GM21367 (cell line): Measurements from ENCODE around the gene ANKS1B.
"Not testable (repeated sequence)": the region's sequence is repeated elsewhere in the genome, so short reads cannot be mapped to it uniquely, and the experiment has no call there.

Experiments used
- ATAC-seq: cut with Tn5 transposase; IDR thresholded peaks from one replicate; pipeline ENCODE4 v1.9.1; 2021; ENCODE audit not compliant: unreplicated experiment

ANKS1B gene

DNA sequence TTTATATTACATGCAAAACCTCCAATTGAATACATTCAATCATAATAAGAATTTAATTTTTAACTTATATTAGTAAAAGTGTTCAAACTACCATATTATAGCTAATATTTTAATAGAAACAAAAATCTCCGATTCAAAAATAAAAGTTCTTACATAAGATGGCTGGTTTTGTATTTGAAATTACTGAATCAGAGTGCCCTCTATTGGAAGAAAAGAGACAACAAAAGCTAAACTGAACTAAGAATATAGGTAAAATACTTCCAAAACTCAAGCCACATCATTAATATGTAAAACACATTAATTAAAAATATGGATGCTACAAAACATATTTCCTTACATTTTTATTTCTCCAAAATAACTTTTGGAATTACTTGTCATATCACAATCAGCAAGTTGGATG lies 216.9 kb downstream of the ANKS1B start:
- no peak for ATAC-seq

DNA sequence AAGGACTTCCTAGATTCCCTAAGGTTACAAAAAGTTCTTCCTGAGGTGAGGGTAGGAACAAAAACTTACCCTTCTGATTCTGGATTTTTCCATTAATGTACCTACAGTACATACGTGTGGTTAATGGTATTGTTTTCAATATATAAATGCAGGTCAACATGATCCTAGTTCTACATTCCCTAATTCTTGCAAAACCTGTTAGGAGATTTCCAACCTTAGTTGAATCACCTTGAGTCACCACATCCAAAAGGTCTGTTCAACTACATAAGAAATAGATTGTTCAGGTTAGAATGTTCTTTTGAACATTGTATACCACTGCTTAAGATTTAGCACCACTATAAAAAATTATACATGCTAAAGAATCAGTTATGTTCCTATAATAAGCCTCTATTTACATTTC lies 218.3 kb downstream of the ANKS1B start:
- ATAC-seq: no peak

DNA sequence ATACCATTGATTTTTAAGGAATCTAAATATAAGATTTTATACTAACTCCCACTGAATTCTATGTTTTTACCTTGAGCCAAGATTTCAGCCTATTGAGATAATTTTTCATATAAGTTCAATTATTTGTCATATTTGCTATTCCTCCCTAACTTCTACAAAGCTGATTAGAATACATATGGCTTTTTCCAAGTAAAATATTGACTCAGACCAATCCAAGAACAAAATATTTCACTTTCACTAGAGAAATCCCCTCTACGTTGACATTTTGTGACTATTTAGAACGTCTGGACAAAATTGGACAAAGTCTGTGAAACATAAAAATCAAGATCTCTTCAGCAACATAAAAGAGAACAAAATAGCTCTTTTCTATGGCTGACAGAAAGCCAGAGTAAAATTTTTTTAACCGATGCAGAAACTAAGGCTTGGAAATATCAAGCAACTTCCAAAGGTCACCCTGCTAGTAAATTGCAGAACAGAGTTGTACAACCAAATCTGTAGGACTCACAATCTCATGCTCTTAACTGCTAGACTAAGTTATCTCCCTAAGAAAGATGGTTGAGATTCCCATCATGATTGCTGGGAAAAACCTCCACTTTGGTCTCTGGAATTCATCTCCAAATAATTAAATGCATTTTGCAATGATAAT lies 219.1 kb downstream of the ANKS1B start:
- no peak for ATAC-seq

DNA sequence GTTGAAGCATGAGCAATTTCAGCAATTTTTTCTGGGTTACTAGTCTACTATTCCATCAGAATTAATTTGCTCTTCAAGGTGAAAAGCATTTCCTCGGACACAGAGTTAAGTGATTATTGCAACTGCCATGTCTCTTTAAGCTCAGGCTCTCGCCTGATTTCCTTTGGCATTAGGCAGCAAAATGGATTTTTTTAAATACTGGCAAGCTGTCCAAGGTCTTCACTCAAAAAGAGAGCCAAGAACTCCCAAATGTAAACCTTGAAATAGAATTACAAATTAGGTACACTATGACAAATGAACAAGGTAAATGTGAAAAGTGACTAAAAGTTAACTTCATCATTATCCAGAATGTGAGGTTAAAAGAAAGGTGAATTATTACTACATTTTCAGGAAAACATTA lies 225.3 kb downstream of the ANKS1B start:
- no peak for ATAC-seq

DNA sequence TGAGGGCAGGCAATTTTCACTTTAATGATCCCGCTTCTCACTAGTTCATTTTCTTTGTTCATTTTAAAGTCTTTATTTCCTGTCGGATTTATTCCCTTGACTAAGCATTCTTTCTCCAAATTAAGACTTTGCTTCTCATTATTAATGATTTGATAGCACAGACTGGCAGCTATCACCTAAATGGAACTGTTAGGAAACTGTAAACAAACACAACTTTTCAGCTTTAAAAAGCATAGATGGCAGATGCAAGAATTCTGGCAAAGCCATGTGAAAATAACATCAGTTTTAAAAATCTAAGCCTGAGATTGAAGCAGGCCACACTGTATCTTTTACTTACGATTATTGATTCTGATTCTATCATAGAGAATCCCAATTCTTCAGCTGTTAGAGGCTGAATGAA lies 225.7 kb downstream of the ANKS1B start:
- ATAC-seq: no peak

DNA sequence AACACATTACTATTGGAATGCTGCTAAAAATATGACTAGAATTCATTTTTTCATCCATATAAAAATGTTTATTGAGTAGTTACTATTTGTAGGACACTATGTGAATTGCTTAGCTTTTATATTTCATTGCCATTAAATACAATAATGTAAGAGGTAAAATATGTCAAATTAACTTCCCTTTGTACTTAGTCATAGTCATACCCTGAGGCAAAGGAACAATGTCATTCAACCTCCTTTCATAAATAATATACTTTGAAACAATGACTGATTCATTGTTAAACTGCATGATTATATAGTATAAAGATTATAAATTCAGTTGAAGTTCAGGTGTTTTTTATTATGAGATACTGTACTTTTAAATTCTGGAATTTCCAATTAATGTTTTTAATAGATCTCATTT lies 232.0 kb downstream of the ANKS1B start:
- no peak for ATAC-seq

DNA sequence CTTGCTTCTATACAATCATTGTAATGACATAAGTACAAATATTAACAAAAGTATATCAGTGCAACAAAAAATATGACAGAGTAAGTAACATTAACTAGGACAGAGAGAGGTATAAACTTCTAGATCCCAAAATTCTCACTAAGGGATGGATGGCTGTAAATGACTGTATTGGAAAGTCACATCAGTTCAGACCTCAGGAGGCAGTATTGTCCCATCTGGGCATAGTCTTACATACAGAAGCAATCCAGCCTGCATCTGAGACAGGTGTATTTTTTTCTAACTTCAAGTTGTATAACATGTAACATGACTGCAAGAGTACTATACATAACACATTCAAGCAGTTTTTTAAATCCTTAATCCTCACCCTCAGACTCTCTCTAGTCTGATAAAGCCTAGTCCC lies 238.2 kb downstream of the ANKS1B start:
- ATAC-seq: no peak

DNA sequence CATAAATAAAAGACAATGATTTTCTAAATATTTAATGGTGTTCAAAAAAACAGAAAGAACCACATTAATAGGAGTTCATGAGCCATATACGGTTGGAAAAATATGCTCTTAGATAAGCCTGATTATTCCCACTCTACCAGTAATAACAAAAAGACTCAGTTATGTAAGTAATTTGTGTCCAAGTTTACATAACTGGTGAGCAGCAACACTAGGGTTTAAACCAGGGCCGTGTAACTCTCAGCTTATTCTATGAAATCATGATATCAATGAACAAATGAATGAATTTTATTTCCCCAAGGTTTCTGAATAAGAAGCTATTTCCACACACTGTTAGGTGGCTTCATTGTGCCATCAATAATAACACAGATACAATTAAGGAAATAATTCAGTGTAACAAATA lies 238.8 kb downstream of the ANKS1B start:
- no peak for ATAC-seq

DNA sequence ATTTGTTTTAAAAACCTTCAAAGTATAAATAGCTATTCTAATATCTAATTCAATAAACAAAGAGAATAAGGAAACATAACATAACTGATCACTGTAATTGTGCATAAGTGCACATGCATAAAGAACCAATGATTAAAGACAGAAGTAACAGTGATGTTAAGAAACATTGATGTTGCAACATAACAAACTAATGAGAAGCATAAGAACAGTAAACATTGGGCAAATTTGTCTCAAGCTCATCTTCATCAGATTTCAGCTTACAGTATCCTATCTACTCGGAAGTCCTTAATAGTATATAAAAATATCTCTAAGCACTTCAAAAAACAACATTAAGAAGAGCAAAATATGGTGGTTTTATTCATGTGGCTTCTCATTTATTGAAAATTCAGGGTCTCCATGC lies 239.6 kb downstream of the ANKS1B start:
- ATAC-seq: no peak

DNA sequence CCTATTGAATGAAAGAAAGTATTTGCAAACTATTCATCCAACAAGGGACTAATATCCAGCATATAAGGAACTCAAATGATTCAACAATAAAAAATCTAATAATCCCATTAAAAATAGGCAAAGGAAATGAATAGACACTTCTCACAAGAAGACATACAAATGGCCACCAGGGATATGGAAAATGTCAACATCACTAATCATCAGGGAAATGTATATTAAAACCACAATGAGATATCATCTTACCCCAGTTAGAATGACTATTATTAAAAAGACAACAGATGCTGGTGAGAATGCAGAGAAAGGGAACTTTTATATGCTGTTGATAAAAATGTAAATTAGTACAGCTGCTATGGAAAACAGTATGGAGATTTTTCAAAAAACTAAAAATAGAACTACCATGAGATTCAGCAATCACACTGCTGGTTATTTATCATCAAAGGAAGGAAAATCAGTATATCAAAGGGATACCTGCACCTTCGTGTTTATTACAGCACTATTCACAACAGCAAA lies 247.9 kb downstream of the ANKS1B start:
- no peak for ATAC-seq

DNA sequence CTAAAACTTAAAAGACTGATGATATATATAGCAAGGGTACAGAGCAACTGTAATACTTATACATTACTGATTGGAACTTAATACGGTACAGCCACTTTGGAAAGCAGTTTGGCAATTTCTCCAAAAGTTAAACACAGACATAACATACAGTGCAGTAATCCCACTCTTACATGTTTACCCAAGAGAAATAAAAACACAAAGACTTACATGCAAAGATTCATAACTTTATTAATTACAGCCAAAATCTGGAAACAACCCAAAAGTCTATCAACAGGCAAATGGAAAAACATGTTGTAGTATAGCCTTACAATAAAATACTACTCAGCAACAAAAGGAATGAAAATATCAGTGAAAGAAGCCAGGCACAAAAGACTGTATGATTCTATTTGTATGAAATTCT lies 252.6 kb downstream of the ANKS1B start:
- no peak for ATAC-seq

DNA sequence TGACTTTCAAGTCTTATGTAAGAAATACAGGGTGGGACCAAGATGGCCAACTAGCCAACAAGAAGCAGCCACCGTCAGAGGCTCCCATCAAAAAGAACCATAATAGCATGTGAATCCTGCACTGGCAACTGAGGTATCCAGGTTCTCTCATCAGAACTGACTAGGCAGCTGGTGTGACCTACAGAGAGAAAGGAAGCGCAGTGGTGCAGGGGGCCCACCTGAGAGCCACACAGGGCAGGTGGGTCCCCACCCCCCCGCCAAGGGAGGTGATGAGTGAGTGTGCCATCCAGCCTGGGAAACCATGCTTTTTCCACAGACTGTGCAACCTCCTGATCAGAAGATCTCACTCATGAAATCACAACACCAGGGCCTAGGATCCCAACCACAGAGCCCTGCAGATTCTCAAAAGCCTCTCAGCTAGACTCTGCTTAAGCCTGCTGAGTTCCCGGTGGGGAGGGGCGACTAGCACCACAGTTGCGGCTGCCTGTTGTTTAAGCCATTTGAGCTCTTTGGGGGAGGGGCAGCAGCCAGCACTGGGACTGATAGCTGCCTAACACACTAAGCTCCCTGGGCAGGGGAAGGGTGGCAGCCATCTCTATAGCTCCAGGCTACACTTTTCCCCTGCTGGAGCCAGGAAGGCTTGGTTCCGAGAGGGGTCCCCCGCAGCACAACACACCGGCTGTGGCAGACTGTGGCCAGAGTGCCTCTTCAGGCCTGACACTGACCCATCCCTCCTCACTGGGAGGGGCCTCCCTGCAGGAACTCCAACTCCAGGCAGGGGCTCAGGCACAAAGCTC lies 261.8 kb downstream of the ANKS1B start:
- ATAC-seq: no peak

DNA sequence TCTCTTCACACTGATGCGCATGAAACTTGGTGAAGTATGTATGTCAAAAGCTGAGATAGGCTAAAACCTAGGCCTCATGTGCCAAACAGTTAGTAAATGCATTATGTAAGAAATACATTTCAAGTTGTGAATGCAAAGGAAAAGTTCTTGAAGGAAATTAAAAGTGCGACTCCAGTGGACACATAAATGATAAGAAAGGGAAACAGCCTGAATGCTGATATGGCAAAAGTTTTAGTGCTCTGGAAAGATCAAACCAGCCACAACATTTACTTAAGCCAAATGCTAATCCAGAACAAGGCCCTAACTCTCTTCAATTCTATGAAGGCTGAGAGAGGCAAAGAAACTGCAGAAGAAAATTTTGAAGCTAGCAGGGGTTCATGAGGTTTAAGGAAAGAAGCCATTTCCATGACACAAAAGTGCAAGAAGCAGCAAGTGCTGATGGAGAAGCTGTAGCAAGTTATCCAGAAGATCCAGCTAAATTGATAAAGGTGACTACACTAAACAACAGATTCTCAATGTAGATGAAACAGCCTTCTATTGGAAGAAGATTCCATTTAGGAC lies 262.9 kb downstream of the ANKS1B start:
- ATAC-seq: no peak

DNA sequence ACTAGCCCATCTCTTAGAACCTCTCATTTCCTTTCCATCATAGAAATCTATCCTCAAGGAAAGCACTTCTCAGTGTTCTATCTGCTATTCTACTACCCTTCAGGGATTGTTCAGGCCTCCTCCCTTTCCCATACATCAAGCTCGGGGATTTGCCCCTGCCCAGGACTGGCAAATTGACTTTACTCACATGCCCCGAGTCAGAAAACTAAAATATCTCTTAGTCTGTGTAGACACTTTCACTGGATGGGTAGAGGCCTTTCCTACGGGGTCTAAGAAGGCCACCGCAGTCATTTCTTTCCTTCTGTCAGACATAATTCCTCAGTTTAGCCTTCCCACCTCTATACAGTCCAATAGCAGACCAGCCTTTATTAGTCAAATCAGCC lies 264.7 kb downstream of the ANKS1B start:
- not testable (repeated sequence) for ATAC-seq

DNA sequence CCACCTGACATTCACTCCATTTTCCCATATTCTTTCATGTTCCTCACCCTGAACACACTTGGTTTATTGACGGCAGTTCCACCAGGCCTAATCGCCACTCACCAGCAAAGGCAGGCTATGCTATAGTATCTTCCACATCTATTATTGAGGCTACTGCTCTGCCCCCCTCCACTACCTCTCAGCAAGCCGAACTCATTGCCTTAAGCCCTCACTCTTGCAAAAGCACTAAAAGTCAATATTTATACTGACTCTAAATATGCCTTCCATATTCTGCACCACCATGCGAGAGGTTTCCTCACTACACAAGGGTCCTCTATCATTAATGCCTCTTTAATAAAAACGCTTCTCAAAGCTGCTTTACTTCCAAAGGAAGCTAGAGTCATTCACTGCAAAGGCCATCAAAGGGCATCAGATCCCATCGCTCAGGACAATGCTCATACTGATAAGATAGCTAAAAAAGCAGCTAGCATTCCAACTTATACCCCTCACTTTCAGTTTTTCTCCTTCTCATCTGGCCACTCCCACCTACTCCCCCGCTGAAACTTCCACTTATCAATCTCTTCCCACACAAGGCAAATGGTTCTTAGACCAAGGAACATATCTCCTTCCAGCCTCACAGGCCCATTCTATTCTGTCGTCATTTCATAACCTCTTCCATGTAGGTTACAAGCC lies 265.2 kb downstream of the ANKS1B start:
- ATAC-seq: not testable (repeated sequence)

DNA sequence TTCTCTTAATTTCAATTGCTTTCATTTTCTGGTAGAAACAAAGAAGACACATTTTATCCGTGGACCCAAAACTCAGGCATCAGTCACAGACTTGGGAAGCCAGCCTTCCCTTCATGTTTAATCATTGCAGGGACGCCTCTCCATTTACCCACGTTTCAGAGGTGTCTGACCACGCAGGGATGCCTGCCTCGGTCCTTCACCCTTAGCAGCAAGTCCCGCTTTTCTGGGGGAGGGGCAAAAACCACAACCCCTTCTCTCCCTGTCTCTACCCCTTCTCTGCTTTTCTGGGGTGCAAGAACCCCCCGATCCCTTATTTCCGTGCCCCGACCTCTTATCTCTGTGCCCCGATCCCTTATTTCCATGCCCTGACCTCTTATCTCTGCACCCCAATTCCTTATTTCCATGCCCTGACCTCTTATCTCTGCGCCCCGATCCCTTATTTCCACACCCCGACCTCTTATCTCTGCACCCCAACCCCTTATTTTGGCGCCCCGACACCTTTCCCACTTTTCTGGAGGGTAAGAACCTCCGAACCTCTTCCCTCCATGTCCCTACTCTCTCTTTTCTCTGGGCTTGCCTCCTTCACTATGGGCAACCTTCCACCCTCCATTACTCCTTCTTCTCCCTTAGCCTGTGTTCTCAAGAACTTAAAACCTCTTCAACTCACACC lies 268.8 kb downstream of the ANKS1B start:
- ATAC-seq: not testable (repeated sequence)

DNA sequence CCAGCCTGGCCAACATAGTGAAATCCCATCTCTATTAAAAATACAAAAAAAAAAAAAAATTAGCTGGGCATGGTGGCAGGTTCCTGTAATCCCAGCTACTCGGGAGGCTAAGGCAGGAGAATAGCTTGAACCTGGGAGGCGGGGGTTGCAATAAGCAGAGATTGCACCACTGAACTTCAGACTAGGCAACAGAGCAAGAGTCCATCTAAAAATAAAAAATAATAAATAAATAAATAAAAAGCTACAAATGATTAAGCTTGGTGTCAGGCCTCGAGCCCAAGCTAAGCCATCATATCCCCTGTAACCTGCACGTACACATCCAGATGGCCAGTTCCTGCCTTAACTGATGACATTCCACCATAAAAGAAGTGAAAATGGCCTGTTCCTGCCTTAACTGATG lies 269.8 kb downstream of the ANKS1B start:
- not testable (repeated sequence) for ATAC-seq

DNA sequence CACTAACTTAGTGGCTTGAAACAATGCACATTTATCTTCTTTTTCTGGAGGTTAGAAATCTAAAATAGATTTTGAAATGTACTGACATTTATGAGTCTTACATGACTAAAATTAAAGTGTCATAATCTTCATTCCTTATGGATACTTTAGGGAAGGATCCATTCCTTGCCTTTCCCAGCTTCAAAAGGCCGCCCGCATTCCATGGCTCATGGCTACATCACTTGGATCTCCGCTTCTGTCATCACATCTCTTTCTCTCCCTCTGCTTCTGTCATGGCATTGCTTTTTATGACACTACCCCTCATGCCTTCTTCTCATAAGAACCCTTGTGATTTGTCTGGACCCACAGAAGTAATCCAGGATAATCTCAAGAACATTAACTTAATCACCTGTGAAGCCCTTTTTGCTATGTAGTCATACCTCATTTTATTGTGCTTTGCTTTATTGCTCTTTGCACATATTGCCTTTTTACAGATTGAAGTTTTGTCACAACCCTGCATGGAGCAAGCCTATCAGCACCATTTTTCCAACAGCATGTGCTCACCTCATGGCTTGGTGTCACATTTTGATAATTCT lies 270.7 kb downstream of the ANKS1B start:
- no peak for ATAC-seq

DNA sequence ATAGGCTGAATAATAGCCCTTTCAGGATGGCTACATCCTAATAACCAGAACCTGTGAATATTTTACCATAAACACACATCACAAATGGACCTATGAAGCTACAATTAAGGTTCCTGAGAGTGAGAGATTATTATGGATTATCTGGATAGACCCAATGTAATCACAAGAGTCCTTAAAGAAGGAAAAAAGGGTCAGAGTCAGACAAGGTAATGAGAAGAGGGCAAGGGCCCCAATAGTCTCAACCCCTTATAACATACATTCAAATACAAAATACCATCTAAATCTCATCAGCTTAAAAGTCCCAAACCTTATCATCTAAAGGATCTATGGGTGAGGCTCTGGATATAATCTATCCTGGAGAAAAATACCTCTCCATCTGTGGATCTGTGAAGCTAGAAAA lies 272.5 kb downstream of the ANKS1B start:
- ATAC-seq: no peak

DNA sequence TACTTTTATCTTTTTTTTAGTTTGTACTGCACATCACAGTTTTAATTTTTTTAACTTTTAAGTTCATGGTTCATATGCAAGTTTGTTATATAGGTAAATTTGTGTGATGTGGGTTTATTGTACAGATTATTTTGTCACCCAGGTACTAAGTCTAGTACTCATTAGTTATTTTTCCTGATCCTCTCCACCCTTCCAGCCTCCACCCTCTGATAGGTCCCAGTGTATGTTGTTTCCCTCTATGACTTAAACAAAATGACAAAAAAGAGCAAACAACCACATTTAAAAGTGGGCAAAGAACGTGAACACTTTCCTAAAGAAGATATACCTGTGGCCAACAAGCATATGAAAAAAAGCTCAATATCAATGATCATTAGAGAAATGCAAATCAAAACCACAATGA lies 273.5 kb downstream of the ANKS1B start:
- no peak for ATAC-seq

DNA sequence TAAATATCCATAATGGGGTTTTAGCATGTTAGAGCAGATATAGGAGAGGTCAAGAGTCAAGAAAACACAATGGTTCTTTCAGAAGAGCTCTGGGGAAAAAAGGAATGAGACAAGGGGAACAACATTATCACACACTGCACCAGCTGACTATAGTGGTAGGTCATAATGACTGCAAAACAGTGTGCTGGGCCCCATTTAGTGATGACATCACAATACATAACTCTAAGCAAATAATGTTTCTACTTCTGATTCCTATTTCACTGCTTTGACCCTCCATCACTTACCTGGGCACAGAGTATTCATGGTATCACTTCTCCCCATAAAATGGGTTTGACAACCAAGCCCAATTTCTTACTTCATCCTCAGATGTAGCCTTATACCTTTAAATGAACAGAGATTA lies 275.1 kb downstream of the ANKS1B start:
- no peak for ATAC-seq
